Right hindlimb (tissue), 1 donor: ENCODE data around the gene NCBP2.

Experiments used
- DNase-seq: peaks from one replicate; pipeline ENCODE4 v3.0.0-alpha.2; 2018

Gene NCBP2

DNA sequence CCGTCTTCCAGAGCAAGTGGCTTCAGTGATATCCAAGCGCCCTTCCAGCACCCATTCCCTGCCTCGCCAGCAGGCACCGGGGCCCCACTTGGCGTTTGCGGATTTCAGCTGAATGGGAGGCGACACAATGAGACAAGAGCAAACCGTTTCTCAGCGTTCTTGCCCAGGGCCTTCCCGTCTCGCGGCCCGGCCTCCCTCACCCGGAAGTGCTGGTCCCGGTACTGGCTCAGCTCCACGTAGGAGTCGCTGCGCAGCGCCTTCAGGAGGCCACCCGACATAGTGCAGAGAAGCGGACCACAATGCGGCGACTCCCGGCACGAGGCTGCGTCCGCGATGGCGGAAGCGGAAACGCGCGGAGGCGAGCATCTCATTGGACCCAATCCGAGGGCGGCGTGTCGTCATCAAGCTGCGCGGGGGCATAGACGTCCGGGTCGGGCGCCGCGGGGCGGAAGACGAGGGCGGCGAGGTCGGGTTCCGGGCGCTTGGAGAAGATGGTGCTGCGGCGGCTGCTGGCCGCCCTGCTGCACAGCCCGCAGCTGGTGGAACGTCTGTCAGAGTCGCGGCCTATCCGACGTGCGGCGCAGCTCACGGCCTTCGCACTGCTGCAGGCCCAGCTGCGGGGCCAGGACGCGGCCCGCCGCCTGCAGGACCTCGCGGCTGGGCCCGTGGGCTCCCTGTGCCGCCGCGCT, at the start of gene NCBP2:
NCBP2 (minus strand) TSS at position 303 of the 689 bp plus-strand sequence; CDS start at position 278, 25 bp downstream.
- peak; percentile 98 for DNase-seq

DNA sequence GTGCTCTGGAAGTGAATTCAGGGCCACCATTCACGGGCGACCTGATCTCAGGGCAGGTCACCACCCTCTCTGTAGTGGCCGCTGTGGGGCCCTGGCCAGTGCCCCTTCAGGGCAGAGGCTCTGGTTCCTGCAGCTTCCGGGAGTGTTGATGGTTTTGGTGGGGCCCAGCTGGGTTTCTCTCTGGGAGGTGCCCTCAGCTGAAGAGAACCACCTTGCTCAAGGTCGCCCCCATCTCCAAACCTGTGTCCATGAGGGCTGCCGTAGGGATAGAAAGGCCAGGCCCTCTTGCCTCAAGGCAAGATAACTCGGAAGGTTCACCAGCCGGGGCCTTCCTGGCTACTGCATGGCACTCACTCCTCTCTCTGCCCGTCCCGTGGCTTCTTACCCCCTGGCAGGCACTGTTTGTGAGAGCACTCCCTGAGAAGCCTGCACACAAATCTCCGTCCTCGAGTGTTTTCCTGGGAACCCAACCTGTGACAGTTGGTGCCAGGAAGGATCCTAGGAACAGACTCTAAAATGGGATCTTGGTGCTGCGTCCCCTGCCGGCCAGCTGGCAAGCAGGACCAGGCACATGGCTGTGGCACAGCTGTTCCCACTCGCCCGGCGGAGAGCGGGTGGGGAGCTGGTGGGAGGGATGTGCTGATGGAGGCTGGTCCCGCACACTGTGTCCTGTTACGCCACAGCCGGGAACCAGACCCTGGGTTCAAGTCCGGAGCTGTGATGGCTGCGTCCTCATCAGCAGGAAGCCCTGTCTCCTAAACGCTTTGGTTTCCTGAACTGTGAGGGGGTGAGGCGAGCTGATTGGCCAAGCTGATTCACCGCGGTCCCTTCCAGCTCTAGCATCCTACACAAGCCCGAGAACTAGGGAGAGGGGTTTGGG, 49.5 kb upstream of the NCBP2 start:
- peak; percentile 17 for DNase-seq

DNA sequence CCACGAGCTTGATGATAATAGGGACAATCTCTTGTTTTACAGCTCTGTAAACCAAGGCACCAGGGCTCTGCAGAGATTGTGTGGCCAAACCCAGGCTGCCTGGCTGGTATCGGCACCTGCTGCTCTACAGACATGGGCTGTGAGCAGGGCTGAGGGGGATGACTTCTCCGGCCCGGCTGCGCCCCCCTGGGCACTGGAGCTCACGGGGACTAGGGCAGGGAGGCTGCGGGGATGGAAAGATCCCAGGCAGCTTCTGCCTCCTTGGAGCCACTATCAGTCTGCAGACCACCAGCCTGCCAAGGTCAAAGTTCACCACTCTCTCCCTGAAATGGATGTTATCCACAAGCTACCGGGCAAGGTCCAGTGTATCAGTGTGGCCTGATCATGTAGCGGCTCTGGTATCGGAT, 48.3 kb upstream of the NCBP2 start:
- peak; percentile 10 for DNase-seq

DNA sequence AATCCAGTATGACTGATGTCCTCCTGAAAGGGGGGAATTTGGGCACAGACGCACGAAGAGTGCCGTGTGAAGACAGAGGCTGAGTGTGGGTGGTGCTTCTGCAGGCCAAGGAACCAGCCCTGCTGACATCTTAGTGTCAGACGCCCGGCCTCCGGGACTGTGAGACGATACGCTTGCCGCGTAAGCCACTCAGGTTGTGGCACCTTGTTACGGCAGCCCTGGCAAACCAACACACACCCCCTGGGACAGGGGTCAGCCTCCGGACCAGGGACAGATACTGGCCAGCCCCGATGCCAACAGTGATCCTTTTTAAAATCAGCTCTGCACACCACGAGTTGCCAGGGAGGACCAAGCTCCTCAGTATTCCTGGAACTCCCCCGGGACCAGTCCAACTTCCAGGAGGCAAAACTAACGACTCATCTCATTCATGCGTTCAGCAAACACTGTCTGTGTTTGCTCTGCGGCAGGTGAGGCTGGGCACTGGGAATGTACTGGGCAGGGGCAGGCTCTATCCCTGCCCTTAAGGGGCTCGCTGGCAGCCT, 47.5 kb upstream of the NCBP2 start:
- peak; percentile 18 for DNase-seq

DNA sequence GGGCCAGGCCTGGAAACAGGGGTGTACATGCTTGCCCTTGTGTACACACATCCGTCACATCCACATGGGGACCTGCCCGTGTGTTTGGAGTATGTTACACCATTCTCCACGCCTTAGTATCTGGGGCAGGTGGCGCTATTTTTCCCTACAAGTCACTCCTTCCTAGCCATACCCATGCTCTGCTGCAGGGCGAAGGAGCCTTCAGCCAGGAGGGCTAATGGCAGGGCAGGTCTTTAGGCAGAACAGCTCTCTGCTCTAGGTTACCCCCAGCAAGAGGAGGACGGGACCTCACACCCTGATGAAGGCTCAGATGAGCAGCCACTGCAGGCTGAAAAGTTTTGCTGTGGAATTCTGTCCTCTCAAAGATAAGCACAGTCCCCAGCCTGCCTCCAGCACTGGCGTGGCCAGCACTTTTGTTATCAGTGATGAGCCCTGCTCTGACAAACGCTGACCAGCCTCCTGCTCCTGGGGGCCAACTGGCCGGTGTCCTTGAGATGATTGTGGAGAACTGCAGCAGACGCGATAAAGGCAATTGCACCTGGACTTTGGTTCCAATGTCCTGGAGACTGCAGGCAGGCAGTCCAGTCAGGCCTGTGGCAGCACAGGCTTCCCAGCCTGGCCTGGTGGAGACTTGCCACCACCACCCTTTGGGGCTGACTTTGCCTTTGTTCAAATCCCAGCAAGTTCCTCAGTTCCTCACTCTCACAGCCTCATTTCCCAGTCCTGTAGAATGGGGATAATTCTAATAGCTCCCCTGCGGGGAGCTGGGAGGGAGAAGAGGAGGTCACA, 46.1 kb upstream of the NCBP2 start:
- peak; percentile 9 for DNase-seq

DNA sequence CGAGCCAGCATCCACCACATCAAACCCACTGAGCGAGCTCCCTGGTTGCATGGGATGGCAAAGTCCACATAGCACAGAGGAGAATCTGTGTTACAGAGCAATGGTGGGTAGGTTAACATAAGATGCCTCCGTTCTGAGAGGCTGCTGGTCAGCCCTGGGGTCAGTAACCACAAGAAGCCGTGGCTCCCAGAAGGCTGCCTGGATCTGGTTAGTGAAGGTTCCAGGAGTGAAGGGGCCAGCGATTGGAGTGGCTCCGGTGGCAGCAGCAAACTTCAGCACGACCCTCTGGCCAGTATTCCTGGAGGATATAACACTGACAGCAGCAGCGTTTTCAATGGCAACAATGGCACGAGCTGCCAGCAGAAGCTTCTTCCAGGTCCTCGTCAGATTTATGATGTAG, 44.7 kb upstream of the NCBP2 start:
- peak; percentile 2 for DNase-seq

DNA sequence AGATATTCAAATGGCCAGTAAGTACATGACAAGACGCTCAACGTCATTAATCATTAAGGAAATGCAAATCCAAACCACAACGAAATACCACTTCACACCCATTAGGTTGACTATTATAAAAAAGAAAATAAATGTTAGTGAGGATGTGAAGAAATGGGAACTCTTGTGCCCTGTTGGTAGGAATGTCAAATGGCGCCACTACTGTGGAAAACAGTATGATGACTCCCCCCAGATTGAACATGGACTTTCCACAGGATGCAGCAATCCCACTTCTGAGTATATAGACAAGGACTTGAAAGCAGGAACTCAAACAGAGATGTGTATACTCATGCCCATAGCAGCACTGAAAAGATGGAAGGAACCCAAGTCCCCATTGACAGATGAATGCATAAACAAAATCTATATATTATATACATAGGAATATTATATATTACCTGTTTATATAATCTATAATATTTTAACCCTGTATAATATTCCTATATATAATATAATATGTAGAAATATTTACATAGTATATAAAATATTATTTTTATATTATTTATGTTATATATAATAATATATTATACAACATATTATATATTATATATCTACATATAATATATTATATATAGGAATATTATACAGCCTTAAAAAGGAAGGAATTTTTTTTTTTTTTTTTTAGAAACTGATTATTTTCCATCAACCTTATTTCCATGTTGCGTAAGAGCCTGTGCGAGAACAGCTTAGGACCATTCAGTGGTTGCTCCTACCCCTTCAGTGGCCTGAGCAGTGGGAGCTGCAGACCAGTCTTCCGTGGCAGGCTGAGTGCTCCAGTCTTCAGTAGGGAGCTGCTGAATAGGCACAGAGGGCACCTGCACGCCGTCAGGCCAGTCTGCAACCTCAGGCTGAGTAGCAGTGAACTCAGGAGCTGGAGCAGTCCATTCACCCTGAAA, 43.9 kb upstream of the NCBP2 start:
- DNase-seq: peak; percentile 6

DNA sequence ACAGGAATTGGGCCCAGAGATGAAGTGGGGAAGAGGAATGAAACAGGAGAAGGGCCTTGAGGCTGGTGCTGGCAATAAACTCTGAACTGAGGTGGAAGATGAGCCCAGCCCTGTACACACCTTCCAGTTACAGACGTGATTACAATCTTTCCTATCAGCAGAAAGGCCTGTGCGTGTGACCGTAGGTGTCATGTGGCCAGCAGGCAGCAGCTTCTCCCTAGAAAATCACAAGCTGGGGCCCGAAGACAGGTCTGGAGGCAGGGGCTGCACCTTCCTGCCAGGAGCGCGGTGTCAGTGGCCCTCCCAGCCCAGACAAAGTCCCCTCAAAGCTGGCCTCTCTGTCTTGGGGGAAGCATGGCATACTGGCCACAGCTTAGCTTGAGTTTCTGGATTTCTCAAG, 43.0 kb upstream of the NCBP2 start:
- no peak for DNase-seq

DNA sequence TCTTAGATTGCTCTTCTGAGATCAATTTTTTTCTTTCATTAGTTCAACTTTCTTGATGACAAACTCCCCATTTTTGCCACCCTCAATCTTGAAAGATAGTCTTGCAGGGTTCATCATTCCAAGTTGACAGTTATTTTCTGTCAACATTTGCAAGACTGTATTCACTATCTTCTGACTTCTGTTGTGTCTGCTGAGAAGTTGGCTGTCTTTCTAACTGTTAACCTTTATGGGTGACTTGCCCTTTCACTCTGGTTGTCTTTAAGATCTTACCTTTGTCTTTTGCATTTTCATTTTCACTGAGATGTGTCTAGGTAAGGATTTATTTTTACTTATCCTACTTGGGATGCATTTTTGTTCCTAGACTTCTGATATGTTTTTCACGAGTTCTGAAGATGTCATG, 40.9 kb upstream of the NCBP2 start:
- no peak for DNase-seq

DNA sequence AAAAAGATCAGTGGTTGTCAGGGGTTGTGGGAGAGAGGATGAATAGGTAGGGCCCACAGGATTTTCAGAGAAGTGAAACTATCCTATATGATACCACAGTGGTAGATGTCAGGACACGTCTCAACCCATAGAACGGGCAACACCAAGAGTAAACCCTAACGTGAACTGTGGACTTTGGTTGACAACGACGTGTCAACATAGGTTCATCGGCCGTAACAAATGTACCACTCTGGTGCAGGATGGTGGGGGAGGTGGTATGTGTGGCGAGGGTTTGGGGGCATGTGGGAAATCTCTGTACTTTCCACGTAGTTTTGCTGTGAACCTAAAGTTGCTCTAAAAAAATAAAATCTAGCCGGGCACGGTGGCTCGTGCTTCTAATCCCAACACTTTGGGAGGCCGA, 39.3 kb upstream of the NCBP2 start:
- DNase-seq: no peak

DNA sequence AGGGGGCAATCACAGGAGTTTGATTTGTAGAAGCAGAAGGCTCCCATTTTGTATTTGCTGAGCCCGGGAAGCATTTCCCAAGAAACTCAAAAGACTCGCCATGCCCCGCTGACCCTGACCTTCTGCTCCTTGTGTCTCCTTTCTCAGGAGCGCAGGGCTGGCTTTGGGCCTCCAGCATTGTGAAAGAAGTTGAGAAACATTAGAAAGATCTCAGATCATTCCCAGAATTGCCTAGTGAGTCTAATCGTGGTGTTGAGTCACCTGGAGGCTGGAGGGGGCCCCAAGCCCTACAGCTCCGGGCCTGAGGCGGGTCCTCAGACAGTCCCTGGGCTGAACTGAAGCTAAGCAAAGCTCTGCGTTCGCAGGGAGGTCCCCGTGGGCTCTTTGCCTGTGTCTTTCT, 37.2 kb upstream of the NCBP2 start:
- no peak for DNase-seq

DNA sequence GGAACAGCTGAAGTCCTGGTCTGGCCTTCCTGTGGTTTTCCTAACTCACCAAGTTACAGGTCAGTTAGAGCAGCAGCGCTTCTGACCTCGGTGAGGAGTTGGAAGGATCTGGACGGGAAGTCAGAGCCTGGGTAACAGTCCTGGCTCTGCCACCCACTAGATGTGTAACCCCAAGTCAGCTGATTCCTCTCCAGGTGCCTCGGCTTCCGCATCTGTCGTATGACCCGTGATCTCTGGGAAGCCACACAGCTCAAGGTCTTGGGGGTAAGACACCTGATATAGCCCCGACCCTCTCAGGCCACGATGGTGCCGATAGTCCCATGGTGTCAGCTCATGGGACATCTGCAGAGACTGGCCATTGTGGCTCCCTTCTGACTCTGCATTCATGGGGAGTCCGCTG, 34.6 kb upstream of the NCBP2 start:
- no peak for DNase-seq

DNA sequence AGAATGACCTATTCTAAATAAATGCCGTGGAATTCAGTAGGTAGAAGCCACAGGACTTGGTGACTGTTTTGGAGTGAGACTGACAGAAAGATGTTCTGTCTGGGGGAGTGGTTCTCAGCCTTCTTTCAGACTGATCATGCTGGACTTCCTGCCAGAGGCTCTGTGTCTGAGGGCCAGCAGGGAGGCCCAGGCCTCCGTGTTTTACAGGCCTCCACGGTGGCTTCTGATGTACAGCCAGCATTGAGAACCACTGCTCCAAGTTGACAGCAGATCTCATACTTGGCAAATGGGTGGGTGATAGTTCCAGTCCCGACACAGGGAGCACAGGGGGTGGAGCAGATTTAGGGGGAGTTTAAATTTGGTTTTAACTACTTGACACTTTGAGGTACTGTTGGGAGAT, 33.0 kb upstream of the NCBP2 start:
- DNase-seq: no peak

DNA sequence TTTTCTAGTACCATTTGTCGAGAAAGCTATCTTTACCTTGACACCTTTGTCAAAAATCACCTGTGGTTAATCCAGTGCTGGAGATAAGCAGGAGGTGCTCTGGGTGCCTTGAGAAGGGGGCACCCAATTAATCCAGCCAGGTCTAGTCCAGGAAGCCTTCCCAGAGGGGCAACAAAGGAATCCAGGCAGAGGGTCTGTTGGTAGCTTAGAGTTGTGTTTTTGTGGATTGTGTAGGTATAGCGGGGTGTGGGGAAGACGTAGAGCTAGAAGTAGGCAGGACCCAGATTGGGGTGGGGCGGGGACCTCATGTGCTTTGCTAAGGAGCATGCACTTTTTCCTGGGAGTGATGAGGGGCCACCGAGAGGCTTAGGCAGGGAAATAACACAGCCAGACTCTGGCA, 32.3 kb upstream of the NCBP2 start:
- DNase-seq: no peak

DNA sequence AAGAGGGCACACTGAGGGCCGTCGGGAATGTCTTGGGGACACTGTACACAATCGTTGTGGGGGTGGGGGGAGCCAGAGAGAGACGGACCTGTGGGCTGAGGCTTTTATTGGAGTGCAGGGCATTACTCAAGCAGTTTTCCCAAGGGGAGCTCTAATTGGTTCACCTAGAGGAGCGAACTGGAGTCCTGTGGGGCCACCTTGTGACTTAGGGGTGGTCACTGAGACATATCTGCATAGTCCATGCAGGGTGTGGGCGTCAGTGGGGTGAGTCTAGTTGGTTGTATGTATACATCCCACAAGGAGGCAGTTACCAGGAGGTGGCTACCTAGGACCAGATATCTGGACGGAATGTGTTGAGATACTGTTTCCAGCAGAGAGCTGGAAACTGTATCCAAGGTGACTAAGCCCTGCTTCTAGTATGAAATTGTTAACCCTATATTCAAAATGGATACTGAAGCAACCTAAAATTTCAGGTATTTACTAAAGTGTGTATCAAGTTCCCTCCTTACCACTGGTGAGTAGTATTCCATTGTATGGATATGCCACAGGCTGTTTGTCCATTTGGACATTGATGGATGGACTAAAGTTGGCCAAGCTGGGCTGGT, 28.9 kb upstream of the NCBP2 start:
- DNase-seq: no peak

DNA sequence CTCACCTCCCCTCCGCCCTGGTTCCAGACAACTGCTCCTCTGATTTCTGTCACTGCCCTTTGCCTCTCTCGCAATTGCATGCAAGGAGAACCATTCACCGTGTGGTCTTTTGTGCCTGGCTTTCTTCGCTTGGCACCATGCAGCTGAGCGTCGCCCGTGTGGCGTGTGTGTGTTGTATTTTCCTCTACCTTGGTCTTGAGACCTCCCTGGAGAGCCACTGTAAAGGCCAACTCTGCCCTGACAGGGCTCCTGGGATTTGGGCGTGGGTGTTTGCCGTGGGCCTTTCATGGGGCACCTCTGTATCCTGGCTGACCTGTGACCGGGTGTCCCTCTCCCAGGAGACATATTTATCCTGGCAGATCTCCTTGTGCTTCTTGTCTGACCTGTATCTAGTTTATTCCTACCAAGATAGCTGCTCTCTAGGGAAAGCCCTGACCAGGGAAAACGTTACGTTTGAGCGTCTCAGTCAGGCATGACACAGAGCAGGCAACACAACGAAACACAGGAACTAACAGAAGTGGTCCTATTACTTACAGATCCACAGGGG, 28.3 kb upstream of the NCBP2 start:
- no peak for DNase-seq

DNA sequence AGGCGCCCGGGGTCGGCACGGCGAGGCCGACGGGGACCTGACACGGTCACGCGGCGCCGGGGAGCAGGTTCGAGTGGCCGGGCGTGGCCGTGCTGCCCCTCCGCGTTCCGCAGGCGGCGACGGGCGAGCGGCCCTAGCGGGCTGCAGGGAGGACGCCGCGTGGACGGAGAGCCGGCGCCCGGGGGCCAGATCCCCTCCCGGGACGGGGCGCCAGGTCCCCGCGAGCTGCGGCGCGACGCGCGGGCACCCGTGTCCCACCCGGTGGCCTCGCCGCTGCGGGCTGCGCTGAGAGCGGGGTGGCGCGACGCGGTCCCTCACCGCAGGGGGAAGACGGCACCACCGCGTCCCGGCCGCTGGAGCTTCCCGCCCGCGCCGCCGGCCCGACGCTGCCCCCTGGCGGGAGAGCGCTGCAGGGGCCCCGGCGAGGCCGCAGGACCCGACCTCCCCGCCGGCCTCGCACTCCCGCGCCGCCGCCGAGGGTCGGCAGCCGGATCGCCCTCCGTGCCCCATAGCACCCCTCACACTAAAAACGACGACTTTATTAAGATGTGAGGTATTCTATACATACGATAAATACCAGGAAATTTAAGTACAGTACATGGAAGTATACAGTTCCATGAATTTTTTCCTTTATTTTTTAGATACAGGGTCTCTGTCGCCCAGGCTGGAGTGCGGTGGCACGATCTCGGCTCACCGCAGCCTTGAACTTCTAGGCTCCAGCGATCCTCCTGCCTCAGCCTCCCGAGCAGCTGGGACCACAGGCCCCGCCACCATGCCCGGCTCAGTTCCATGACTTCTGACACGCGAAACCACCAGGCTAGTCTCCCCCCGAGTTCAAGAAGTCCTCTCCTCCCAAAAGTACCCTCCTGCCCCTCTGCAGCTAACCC, 27.6 kb upstream of the NCBP2 start:
- peak; percentile 67 for DNase-seq

DNA sequence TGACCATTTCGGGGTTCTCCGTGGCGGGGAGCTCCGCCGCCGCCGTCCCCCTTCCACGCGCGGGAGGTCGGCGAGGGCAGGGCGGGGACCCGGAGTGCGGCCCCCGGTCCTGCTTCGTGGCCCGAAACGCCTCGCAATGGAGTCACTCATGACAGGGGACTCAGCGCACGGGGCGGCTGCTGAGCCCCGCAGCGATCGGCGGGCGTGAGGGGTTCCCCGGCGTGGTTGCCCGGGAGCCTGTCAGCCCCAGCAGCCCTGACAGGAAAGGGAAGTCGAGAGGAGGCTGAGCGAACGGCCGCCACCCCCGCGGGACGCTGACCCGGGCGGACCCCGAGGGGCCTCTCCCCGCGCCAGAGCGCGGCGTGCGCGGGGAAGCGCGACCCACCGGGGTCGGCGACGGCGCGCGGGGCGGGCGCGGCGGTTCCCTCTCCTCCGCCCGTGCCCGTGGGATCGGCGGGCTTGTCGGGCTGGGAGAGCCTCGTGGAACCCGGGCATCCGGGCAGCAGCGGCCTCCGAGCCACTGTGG, 26.9 kb upstream of the NCBP2 start:
- DNase-seq: no peak

DNA sequence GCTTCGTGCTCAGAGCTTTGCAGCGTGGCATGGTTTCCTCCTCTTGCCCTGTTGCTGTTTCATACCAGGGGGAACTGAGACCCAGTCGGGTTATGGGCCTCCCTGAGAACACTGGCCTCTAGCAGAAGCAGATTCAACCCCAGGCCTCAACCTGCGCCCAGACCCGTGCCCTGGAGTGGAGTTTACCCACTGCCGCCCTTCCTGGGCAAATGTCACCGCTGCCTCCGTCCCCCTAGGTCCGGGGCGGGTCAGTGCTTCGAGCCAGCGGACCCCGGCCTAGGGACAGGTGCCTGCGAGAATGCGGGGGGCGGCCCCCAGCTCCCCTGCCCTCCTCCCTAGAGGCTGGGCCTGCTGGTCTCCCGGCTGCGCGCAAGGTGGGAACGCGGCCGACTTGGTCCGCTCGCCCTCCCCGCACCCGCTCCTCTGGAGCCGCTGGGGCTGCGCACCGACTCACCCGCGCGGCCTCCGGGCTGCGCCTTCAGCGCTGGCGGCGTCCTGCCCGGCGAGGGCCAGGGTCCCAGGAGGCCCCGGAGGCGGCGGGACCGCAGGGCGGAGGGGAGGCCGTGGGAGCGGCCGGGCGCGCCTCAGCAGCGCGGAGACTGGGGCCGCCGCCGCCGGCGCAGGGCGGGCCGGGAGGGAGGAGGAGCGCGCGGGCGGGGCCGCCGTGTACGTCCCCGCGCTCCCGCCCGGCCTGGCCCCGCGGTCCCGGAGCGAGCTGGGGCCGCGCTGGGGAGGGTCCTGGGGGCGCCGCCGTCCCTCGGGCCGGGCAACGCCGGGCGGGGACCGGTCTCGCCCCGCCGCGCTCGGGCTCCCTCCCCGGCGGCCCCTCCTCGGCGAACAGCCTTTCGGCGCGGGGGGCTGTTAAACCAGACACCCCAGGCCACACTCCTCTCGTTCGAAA, 26.2 kb upstream of the NCBP2 start, which contains the start of gene PIGZ:
PIGZ (minus strand) TSS at position 601 of the 901 bp plus-strand sequence. CDS start 16,802 bp downstream, outside the sequence.
- no peak for DNase-seq
